NCI-H748 (cell line): ENCODE measurements around the gene RAPGEF3.

Experiments
- DNase-seq: peaks from one replicate; lab custom pipeline; 2025; ENCODE audit not compliant: unreplicated experiment; lab: John Stamatoyannopoulos, UW

The RAPGEF3 gene

DNA sequence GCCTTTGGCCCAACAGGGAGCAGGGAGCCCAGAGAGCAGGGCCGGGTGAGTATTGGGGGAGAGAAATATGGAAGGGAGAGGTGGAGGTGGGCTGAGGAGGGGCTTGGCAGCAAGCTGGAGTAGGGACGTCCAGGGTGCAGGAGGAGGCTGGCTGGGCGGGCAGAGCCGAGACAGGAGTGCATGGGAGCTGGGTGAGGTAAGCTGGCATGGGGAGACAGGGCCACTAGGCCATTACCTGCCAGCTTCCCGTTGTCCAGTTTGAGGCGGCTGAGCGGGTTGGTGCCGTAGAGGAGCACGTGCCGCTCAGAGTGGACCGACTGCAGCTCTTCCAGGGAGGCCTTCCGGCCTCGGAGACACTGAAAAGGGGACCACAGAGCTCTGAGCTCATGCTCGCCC lies 32.7 kb upstream of the RAPGEF3 start:
- no peak for DNase-seq

DNA sequence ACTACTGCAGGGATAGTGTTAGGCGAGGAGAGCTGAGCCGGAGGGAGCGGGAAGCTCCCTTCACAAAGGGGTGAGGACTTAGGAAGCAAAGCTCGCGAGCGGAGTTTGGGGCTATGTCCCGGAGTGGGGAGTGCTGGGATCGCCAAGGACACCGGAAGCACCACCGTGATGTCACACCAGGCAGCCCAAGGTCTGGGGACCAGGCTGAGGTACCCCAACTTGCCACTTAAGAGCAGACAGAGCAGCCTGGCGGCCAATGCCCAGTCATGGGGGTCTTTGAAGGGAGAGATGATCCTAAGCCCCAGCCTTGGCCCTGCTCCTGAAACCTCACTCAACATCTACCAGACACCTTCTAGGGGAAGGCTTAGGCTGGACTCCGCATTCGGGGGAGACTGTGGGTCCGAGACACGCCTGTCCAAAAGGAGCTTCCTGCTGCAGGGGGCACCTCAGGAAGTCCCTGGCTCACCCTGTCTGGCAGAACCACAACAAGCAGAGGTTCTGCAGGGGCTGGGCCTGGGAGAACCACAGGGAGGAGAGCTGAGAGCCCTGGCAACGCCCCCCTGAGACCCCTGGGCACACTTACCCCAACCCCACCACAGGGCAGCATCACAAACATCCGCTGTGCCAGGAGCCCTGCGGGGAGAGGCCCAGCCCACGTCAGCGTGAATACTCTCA lies 32.1 kb upstream of the RAPGEF3 start:
- no peak for DNase-seq

DNA sequence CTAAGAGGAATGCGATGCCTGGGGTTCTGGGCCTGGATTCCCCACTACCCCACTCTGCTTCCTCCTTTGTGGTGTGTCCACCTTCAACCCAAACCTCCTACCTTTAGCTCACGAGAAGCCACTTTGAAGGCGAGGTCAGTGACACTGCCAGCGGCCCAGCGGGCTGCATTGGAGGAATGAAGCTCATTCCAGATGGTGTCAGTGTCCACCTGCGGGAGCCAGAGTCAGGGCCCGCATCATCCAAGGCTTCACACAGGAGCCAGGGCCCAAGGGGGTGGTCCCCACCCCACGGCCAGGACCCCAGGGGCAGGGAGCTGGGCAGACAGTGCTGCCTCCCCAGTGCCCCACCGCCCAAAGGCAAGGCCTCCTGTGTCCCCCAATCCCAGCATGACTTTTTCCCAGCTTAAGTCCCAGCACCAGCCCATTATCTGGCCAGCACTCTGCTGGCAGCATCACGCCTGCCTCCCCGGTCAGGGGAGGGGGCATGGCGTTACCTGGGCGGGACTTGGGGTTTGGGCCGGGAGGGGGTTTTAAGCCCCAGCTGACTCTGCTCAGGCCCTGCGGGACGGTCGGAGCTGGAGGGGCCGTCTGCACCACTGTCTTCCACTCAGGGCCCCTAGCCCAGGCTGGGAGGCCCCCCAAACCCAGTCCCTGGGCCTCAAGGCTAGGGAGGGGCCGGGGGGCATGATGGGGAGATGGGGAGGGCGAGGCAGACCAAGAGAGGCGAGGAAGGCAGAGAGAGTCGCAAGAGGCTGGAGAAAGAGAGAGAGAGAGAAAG lies 31.2 kb upstream of the RAPGEF3 start:
- DNase-seq, result no peak

DNA sequence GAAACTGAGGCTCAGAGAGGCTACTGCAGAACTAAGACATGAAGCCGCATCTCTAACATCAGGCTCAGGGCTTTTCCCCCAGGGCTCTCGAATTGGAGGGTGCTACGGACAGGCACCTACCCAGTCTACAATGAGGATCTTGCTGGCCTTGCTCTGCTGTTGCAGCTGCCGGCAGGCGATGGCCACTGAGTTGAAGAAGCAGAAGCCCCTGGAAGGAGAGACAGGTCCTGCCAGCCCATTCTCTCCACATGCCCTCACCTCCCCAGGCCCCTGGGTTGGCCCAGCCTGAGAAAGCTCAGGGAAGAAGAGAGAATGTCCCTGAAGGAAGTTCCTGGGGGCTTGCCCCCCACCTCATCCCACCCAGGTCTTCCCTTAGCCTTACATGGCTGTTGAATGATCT lies 30.5 kb upstream of the RAPGEF3 start:
- DNase-seq, result no peak

DNA sequence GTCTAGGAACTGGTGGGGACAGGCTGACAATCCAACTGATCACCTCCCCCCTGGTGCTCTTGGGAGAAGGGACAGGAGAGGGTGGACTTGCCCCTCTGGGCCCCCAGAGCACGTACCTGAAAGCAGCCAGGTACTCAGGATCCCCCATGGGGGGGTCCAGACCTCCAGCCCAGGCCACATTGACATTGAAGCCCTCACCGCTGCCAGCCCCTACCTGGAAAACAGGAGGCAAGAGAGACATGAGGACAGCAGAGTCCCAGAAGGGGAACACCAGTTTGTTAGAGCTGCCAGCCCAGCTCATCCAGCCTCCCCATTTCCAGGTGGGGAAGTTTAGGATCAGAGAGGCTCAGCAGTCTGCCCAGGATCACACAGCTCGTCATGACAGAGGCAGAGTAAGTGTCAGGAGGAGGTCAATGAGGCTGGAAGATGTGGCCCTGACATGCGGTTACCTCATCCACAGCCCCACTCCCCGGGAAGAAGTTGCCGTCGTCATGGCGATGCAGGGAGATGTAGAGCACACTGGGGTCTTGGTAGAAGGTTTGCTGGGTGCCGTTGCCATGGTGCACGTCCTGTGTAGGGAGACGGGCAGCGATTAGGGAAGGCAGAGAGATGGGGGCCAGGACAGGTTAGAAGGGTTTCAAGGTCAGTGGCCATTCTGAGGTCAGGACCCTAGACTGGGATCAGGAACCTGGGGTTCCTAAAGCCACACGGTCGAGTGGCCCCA lies 29.1 kb upstream of the RAPGEF3 start:
- no peak for DNase-seq

DNA sequence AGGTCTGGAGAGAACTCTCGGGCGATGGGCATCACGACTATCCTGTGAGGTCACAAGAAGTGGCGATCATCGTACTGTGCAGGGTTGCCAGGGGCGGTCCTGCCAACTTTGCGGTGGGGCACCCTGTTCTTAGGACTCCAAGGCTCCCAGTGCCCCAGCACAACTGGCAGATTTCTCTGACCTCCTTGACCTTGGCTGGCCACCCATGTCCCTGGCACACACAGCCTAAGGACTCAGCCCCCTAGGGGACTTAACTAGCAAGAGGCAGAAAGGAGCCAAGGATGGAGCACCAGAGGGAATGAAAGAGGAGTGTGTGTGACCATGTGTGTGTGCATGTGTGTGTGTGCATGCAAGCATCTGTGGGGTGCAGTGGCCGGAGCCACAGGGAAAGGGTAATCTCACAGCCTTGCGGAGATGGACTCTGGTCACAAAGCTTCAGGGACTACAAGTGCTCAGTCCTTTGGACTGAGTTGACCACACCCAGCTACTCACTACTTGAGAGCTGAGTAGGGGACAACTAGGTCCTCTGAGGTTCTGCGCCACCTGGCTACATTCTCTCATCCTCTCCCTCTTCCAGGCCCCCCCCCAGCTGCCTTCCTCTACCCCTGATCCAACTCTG lies 28.1 kb upstream of the RAPGEF3 start:
- DNase-seq, result no peak

DNA sequence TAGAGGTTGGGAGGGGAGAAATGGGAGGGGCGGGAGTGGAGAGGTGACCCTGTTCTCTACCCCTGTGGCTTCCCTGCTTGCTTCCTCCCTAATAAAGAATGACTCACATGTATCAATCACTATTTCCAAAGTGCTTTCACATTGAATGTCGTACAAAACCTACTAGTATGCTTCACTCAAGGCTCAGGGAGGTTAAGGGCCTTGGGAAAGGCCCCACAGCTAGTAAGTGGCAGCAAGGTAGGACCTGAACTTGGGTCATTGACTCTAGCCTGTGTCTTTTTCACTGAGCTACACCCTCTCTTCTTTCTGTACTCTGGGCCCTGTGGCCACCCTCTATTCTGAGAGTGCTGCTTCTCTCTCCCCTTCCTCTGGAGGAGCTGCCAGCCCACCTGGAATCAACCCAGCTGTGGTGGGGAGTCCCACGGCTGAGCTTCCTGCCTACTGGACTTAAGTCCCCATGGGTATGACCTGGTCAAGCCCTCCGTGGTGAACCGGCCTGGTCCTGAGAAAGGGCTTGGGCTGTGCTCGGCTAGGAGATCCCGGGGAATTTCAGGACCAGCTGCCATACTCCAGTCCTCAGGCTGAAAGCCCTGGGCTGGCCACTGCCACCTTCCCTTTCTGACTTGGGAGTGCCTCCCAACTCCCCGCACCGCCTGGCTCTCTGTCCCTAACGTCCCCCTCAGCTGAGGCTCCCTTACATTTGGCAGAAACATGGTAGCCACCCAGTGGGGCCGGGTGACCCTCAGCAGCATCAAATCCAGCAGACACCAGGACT lies 27.4 kb upstream of the RAPGEF3 start:
- no peak for DNase-seq

DNA sequence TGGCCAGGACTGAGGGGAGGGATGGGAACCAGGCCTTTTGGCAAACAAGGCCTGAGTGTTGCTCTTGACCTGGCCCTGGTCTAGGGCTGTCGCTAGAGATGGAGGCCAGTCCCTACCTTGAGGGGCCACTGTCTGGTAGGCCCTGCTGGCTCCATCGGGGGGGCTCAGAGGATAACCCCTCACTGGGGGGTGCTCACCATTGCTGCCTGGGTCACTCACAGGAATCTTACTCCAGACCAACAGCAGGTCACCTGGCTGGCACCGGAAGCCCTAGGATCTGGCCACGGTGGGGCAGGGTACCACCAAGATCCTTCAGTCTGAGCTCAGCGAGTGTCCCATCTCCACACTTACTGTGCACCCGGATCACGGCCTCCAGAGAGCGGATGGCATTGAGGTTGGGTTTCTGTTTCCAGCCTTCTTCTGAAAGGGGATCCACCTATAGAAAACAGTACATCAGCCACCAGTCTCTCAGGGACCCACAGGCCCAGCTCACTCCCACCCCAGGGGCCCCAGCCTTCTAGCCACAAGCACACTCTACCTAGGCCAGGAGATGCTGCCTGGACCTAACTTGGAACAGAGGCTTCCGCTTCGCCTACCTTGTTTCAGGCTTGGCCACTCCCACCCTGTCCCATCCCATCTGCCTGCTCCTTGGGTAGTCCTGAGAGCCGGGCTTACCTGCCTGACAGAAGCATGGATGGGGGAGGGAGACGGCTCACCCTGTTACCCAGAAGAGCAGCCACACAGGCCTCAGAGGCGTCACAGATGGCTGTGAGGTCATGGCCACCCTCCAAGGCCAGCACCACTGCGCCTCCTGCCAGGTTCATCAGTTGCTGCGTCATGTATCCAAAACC lies 26.6 kb upstream of the RAPGEF3 start:
- no peak for DNase-seq

DNA sequence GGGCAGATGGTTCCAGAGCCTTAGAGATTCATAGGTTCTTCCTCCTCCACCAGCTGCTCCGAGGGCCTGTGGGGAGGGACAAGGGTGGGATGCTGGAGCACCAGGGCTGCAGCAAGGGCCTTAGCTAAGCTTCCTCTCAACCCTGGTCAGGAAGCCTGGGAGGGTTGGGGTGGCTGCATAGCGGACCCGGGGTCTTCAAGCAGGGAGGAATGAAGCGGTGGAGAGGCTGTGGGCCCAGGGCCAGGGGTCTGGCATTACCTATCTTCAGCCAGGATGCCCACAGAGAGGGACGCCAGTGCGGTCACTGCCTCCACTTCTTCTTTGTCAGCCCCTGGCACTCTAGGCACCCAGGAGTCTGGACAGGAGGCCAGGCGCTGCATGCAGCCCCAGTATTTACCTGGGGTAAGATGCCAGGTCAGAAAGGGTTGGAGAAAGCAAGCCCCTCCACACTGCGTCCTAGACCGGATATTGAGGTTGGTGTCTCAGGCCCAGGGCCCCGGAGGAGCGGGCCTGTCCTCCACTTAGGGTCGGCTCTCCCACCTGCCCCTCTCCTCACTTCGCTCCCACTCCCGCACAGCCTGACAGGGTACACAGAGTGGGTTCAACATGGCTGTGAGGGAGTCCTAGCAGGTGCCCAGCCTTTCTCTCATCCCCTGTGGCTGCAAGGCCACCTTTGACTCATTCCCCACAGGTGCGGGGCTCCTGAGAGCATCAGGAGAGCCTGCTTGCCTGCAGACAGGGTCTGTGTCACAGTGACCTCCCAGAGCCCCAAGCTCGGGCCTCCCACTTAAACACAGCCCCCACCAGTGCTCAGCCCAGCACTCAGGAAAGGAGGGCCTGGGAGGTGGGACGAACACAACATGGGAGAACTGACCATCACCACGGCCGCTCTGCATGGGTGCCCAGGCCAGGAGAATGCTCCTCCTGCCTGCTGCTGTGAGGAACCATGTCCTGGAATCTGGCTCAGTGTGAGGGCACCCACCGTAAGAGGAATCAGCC lies 25.4 kb upstream of the RAPGEF3 start:
- no peak for DNase-seq

DNA sequence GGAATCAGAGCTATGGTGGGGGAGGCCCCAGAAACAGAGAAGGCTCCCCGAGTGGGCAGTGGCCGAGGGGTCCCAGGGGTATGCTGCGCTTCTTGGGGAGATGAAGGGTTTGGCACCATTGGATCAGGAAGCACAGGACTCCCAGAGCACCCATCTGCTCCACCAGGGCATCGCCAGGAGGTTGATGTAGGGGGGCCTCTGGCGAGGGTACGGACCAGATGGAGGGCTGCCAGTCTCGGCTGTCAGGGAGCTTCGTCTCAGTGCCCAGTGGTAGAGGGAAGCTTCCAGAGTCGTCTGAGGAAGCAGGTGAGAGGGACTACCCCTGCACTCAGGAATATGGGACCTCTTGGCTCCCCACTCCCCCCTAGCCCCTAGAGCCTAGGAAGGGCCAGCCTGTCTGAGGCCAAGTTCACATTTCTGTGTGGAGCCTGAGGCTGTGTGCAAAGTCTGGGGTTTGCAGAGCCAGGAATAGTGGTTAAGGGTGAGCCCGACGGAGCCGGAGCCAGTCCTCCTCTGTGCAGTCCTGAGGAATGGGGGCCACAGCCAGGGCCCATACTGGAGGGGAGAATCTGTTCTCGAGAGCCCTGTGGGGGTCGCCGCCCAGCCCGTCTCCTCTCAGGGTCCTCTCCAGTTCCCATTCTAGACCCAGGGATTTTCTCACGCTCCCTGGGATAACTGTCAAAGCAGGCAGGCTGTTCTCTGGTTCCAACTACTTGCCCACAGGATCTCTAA lies 24.5 kb upstream of the RAPGEF3 start:
- DNase-seq, result no peak

DNA sequence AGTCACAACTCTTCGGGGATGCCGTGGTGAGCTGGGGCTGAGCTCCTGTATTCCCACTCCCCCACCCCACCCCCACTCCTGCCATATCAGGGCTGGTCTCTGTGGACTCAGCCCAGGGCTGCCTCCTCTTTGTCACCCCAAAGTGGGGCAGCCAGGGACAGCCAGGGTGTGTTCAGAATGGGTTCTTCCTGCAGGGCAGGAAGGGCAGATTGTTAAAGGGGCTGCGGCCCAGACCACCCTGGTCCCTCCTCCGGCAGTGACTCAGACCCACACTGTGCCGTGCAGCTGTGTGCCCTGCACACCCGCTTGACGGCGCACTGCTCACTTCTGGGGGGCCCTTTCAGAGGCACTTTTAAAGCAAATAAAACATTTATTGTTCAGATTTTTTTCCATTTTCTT lies 23.7 kb upstream of the RAPGEF3 start:
- DNase-seq, result no peak

DNA sequence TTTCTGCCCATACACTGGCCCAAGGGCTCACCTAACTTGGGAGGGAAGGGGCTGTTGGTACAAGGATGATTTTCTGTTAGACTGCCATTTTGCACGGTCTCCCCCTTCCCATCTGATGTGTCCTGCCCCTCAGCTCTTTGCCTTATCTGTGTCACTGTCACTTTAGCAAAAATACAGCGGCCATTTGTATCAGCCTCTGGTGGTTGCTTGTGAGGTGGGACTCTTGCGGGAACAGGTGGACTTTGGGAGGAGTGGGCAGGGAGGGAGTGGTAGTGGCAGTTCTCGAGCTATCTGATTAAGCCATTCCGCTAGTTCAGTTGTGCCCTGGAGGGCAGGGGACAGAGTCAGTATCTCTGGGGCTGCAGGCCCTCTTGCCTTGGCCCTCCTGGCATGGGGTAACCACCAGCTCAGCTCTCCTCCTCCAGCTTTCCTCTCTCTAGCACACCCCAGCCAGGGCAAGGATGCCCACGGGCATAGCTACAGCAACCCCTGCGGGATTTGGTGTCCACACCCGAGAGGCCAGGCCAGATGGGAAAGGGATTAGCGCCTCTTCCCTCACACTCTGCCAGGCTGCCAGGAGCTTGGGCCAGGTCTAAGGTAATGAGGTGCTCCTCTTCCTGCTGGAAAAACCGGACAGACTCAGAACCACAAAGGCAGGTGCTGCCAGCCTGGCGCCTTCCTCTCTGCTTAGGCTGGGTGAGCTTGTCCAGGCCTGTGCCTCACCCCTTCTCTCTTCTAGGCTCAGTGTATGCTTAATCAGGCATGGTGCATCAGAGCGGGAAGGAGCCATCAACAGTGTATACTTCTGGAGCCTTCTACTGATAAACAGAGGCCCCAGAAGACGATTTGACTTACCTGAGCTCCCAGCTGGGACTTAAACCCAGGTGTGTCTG lies 23.0 kb upstream of the RAPGEF3 start:
- no peak for DNase-seq

DNA sequence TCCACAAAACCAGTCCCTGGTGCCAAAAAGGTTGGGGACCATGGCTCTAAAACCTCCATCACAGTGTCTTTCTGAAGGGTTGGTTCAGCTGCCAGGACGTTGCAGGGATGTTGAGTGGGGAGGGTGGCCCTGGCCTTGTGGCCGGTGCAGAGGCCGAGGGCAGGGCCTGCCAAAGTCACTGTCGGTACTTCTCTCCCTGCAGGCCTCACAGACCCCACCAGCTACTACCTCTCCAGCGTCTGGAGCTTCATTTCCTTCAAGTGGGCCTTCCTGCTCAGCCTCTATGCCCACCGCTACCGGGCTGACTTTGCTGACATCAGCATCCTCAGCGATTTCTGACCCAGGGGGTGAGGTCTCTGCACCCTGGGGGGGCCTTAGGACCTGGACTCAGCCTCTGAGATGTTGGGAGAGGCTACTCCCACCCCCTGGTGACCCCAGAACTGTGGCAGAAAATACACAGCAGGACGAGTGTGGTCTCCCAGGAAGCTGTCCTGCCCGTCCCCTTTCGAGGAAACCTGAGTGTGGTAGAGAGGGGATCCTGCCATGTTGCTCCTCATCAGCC lies 21.3 kb upstream of the RAPGEF3 start:
- DNase-seq, result no peak

DNA sequence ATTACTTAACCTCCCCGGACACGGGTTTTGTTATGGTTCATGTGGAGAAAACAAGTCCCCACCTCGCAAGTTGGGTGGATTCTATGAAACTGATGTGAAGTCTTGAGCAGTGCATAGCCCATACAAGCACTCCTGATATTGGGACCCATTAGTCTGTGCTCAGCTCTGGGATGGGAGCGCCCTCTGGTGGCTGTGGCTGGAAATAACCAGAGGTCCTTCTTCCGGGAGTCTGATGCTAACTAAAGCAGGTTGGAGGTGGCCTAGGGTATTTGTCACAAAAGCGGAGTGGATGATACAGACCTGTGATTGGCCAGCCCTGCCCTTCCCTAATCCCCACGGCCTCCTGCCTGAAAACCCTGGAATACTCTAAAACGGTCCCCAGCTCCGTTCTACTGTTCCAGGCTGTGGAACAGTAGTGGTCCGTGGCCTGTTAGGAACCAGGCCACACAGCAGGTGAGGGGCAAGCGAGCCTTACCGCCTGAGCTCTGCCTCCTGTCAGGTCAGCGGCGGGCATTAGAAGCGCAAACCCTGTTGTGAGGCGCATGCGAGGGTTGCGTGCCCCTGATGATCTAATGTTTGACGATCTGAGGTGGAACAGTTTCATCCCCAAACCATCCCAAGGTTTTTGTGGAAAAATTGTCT lies 20.7 kb upstream of the RAPGEF3 start:
- DNase-seq, result peak; percentile 72

DNA sequence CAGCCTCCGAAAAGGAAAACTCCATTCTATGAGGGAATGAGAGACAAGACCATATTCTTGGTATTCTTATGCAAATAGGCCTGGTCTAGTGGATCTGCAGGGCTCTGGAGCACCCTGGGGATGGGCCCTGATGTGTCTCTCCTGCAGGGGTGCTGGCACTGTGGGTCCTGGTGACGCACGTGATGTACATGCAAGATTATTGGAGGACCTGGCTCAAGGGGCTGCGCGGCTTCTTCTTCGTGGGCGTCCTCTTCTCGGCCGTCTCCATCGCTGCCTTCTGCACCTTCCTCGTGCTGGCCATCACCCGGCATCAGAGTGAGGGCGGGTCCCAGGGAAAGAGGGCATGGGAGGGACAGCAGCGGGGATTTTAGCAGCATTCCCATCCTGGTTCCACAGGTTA lies 20.2 kb upstream of the RAPGEF3 start:
- DNase-seq, result no peak
